ENCODE data around the gene PEX6. TPM values are rescaled to one million over a fixed set of nuclear protein-coding genes. Genes with fewer than 3 reads are reported as not detected.

PEX6 gene
- total and polyA plus RNA-seq, 2 of the 13 experiments (the other 11 are each of a cell fraction or from before 2014, with no cell fraction given) = 5.1 to 6.7 TPM

GRCh38 chr6:42961020-42961470, 17.9 kb downstream of the PEX6 start (continued):
- no peak for TF ChIP-seq PRDM15 (CRISPR knock-in tag; IDR thresholded peaks at IDR 0.05)
- TF ChIP-seq DZIP1 (CRISPR knock-in tag; IDR thresholded peaks at IDR 0.05) = no peak
- no peak for TF ChIP-seq ZSCAN30 (CRISPR knock-in tag; IDR thresholded peaks at IDR 0.05)
- TF ChIP-seq ZNF446 (CRISPR knock-in tag; IDR thresholded peaks at IDR 0.05) = no peak
- no peak for TF ChIP-seq CBX1 (IDR thresholded peaks at IDR 0.05; ENCODE audit: low read depth)
- peak; percentile 60 for TF ChIP-seq GATAD2A (CRISPR knock-in tag; IDR thresholded peaks at IDR 0.05)
- no peak for TF ChIP-seq ZNF703 (CRISPR knock-in tag; IDR thresholded peaks at IDR 0.05; ENCODE audit: borderline replicate concordance)
- no peak for TF ChIP-seq ISX (CRISPR knock-in tag; conservative IDR thresholded peaks at IDR 0.05)
- no peak for TF ChIP-seq ZNF580 (CRISPR knock-in tag; IDR thresholded peaks at IDR 0.05; ENCODE audit: borderline replicate concordance, low read depth)
- no peak; the same call in 1 of the 2 replicates for TF ChIP-seq ZNF710 (CRISPR knock-in tag; IDR thresholded peaks at IDR 0.05; ENCODE audit: borderline replicate concordance)
- no peak for TF ChIP-seq ZBTB34 (CRISPR knock-in tag; IDR thresholded peaks at IDR 0.05)
- peak; percentile 69; the same call in 1 of the 2 replicates for TF ChIP-seq MYPOP (CRISPR knock-in tag; IDR thresholded peaks at IDR 0.05)
- TF ChIP-seq WIZ (CRISPR knock-in tag; IDR thresholded peaks at IDR 0.05) = no peak
- no peak for TF ChIP-seq E2F5 (CRISPR knock-in tag; conservative IDR thresholded peaks at IDR 0.05)
- peak; percentile 46; the same call in 1 of the 2 replicates for TF ChIP-seq ZNF777 (CRISPR knock-in tag; IDR thresholded peaks at IDR 0.05)
- TF ChIP-seq FOXC1 (CRISPR knock-in tag; IDR thresholded peaks at IDR 0.05; ENCODE audit: borderline replicate concordance) = no peak
- TF ChIP-seq CEBPG (CRISPR knock-in tag; IDR thresholded peaks at IDR 0.05) = peak; percentile 92
- no peak for TF ChIP-seq KDM5A (IDR thresholded peaks at IDR 0.05; ENCODE audit: borderline replicate concordance, low read length)

Measured in HepG2 (cell line).